HG02970 (cell line): ENCODE data around the gene MSTO1.
"Not testable (repeated sequence)": the region's sequence is repeated elsewhere in the genome, so short reads cannot be mapped to it uniquely, and the experiment has no call there.

Experiments used
- ATAC-seq: cut with Tn5 transposase; IDR thresholded peaks from one replicate; pipeline ENCODE4 v1.9.1; 2021; ENCODE audit warnings: mild to moderate bottlenecking, moderate library complexity, moderate number of reproducible peaks; ENCODE audit not compliant: unreplicated experiment, low FRiP score

MSTO1 gene

GRCh38 chr1:155609515-155610256 is at the start of gene MSTO1:
Gene MSTO1 (plus strand): TSS chr1:155610218. CDS start chr1:155610249, 31 bp downstream.
- peak; percentile 85 for ATAC-seq

GRCh38 chr1:155561779-155562580 is 48.0 kb upstream of the MSTO1 start:
- ATAC-seq: peak; percentile 26

GRCh38 chr1:155562581-155563376 is 47.2 kb upstream of the MSTO1 start, which contains the start of gene ASH1L:
Gene ASH1L (minus strand): TSS chr1:155562803. CDS start chr1:155521519, 41,284 bp downstream.
- peak; percentile 66 for ATAC-seq

GRCh38 chr1:155563377-155564022 is 46.5 kb upstream of the MSTO1 start:
- not testable (repeated sequence) for ATAC-seq

GRCh38 chr1:155569988-155570592 is 39.9 kb upstream of the MSTO1 start:
- no peak for ATAC-seq

- ATAC-seq: no peak
These were observed 39.4 kb upstream of the MSTO1 start for GRCh38 chr1:155570593-155570990.

GRCh38 chr1:155574077-155574476 is 35.9 kb upstream of the MSTO1 start:
- ATAC-seq: no peak

- not testable (repeated sequence) for ATAC-seq
These were observed 34.4 kb upstream of the MSTO1 start for GRCh38 chr1:155575608-155576007.

GRCh38 chr1:155583846-155584245 is 26.2 kb upstream of the MSTO1 start:
- ATAC-seq: not testable (repeated sequence)

GRCh38 chr1:155589282-155589681 is 20.7 kb upstream of the MSTO1 start:
- not testable (repeated sequence) for ATAC-seq

- not testable (repeated sequence) for ATAC-seq
These were observed 19.3 kb upstream of the MSTO1 start for GRCh38 chr1:155590516-155591247.

GRCh38 chr1:155591770-155592169 is 18.2 kb upstream of the MSTO1 start:
- no peak for ATAC-seq

GRCh38 chr1:155595877-155596474 is 14.0 kb upstream of the MSTO1 start:
- ATAC-seq: not testable (repeated sequence)

GRCh38 chr1:155596864-155597263 is 13.2 kb upstream of the MSTO1 start:
- ATAC-seq: no peak

- no peak for ATAC-seq
These were observed 11.1 kb upstream of the MSTO1 start for GRCh38 chr1:155598842-155599331.

GRCh38 chr1:155599828-155600572 is 10.0 kb upstream of the MSTO1 start:
- ATAC-seq: not testable (repeated sequence)

- ATAC-seq: no peak
These were observed 2.3 kb upstream of the MSTO1 start for GRCh38 chr1:155607708-155608107.

GRCh38 chr1:155608888-155609225 is 1.2 kb upstream of the MSTO1 start:
- no peak for ATAC-seq
